T-helper 2 cell treated with Interferon-gamma antibody and Interleukin-4, amounts not matched to agents 100 ng/mL and 5 ng/mL, for 36 hours (primary cell): ENCODE data around the gene CBFA2T3. TPM values are rescaled to one million over a fixed set of nuclear protein-coding genes. Genes with fewer than 3 reads are reported as not detected.

Experiments
- intact Hi-C: fragments of 100-400 bp; cut with micrococcal nuclease; formaldehyde crosslinking; loops from one replicate; pipeline ENCODE4 v1.15.1; 2023
- total RNA-seq: library from RNA; stranded (reverse); gene quantifications from 2 replicates; pipeline ENCODE4 v1.2.3, GENCODE V29; 2022

CBFA2T3 gene
- total RNA-seq, 1 donor from 2014 or later, result 0.73 TPM

DNA sequence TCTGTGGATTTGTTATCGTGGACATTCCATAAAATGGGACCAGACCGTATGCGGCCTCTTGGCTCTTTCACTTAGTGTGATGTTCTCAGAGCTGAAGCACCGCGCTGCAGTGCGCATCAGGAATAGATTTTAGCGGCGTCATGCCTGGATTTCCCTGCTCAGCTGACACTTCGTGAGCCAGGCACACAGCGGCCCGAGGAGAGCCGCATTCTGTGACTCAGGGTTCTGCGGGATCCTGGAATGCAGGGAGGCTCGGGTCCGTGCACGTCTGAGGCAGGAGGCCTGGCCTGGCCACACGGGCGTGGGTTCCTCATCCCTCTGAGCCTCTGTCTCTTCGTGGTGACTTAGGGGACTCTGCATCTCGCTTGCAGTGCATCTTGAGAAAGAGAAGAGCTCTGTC is 13.4 kb downstream of the CBFA2T3 start:
- intact Hi-C loops, result no loop called here

DNA sequence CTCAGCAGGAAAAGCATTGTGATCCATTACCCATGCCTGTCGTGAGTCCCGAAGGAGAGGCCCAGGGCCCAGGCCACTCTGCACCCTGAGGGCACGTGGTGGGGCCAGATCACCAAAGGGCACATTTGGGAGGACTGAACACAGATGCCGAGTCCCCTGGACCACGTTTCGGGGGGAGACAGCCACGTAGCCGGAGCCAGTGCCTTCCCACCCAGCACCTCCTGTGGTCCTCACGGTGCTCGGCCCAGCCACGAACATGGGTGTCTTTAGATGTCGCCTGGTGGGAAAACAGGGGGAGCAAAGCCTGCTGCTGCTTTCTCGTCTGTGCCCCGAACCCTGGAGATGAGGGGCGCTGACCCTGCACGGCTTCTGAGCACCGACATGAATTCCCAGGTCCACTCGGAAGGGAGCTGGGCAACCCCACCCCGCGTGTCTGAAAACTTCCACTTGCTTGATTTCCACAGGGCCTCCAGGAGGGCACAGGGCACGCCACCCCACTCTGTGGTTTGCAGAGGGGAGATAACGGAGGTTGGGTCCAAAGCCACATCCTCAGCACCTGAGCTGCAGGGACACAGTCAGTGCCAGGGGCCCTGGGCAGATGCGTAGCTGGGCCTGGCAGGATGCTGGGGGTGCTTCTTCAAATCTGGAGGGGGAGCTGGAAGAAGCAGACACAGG is 14.4 kb downstream of the CBFA2T3 start:
- intact Hi-C loops, result no loop called here

DNA sequence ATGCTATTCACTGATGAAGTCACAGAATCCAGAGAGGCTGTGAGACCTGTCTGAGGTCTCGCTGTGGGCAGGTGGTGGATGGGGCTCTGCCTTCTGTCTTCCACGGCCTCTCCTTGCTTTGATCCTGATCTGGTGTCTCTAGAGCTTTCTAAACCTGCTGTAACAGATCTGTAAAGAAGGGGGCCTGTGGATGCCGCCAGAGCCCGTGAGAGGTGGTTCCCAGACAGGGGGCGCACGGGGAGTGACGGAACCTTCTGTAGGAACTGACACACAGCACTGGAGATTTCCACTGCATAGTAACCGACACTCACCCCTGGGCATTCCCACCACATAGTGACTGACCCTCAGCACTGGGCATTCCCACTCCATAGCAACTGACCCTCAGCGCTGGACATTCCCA is 16.0 kb downstream of the CBFA2T3 start:
- intact Hi-C loops, result no loop called here

DNA sequence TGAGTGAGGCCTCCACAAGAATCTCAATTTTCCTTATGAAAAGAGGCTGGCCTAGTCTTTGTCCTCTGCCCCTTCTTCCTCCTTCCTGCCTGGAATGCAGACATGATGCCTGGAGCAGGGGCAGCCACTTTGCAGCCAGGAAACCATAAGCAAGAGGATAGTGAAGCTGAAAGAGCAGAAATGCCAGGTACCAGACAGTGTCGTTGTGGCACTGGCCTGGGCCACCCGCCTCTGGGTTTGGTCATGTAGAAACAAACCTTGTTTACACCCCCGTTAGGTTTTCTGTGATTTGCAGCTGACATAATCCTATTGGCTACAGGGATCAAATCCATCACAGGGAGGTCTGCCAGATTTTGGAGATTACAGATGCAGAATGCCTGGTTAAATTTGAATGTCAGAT is 16.5 kb downstream of the CBFA2T3 start:
- intact Hi-C loops, result no loop called here

DNA sequence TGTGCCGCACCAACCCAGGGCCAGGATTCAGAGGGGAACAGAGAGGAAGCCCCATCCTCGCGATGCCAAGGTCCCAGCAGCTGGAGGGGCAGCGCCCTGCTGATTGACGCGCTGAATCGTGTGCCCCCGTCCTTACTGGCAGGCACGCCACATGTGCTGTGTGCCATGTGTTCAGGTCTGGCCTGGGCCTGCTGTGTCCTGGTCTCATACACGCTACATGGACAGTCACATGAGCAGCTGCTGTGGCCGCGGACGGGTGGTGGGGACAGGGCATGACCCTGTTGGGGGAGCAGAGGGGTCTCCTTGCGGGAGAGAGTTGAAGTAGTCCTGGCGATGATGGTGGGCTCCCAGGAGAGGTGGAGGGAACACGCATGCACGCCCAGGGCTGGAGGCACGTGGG is 18.0 kb downstream of the CBFA2T3 start:
- intact Hi-C loops, result no loop called here

DNA sequence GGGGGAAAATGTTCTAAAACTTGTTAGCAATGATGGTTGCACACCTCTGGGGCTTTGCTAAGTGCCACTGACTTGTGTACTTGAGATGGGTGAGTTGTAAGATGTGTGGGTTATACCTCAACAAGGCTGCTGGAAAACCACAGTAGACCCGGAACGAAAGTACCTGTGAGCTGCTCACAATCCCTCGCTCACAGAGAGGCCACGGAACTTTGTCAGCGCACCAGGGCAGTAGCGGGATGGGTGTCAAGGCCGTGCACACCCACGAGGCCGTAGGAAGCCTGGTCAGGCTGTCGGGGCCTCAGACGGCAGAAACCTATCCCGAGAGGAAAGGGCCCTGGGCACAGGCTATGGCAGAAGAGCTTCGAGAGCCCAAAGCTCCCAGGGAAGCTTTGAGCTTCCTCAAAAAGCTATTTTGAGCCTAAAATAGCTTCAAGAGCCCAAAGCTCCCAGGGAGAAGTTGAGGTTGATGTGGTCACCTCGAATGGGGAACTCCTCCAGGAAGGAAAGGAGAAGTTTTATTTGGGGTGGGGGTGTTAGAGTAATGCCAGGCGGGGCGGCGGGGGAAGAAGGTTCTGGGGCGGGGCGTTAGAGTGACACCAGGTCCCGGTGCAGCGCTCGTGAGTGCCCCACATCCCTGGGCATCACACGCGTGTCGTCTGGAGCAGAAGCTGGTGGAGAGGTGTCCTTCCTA is 19.0 kb downstream of the CBFA2T3 start:
- intact Hi-C loops, result no loop called here

DNA sequence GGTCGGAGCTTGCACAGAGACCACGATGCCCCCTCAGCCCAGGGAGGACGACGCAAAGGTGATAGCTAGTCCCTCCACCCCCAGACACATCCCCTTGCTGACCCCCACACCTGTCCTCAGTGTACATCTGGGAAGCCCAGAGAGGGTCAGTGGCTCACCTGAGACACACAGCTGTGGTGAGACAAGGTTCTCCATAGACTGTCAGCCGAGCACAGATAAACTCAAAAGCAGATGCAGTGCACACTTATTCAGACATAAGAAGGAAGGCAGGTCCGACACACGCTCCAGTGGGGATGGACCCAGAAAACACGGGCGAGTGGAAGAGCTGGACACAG is 19.6 kb downstream of the CBFA2T3 start:
- intact Hi-C loops, result no loop called here

DNA sequence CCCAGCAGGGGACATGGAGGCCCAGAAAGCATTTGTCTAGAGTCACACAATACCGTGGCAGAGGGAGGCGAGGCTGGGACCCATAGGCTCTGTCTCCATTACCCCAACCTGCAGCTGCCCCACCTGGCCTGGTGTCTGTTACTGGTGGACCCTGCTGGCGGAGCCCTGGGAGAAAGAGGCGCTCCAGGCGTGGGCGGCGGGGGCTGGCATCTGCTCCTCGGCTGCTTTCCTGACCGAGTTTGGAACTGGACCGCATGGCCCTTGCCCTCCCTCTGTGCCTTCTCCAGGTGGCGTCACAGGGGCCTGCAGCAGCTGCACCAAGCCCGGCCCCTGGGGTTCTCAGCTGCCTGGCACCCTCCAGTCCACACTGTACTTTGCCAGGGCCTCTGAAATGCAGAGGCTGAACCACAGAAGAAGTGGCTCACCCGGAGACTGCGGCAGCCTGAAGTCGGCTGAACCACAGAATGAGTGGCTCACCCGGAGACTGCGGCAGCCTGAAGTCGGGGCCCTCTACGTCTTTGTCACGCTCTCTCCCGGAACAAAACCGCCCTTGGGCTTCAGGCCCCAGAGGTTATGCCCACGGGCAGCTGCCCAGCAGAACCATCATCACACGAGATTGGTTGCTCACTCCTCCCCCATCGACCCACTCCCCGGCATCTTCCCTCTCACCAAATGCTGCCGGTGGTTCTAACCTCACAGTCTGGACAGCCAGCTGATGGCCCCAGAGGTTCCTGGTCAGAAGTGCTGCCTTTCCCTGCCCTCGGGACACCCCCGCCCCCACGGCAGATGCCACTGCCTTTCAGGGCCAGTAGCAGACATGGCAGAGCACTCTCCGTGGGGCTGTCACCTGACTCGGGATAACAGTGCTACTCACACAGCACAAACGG is 20.2 kb downstream of the CBFA2T3 start:
- intact Hi-C loops, result no loop called here

DNA sequence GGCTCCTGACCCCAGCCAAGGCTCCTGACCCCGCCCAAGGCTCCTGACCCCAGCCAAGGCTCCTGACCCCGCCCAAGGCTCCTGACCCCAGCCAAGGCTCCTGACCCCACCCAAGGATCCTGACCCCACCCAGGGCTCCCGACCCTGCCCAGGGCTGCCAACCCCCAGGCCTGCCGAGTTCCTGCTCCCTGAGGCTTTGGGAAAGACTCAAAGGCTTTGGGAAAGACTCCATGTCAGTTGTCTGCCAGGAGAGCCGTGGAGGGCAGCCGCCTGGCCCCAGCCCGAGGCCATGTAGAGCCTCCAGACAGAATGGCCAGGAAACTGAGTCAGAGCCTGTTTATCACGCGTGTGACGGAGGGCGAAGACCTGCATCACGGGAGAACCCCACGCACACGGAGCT is 21.1 kb downstream of the CBFA2T3 start:
- intact Hi-C loops, result no loop called here

DNA sequence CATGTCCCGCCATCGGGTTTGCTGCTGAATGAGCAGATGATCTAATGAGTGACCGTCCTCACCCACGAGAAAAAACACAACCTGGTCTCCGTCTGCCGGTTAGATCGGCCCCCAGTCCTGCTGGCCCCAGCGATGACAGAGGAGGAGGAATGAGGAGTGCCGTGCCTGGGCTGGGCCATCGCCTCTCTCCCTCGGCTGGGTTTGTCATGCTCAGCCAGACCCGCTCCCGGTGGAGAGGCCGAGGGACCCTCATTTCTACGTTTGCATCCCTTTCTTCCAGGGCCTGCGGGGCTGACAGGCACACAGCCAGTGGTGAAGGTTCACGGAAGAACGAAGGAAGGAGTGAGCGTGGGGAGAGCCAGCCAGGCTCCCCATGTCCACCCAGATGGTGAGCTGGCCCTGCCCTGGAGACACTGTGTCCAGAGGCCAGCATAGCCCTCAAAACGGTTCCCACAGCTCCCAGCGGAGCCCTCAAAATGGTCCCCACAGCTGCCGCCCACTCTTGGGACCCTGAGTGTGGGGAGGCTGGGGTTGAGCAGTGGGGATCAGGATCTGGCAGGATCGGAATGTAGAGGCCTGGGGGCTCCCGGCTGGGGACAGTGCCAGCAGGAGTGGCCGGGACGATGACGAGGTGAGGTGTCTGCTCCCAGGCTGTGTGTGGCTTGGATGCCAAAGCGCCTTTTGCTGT is 23.9 kb downstream of the CBFA2T3 start:
- intact Hi-C loops, result no loop called here

DNA sequence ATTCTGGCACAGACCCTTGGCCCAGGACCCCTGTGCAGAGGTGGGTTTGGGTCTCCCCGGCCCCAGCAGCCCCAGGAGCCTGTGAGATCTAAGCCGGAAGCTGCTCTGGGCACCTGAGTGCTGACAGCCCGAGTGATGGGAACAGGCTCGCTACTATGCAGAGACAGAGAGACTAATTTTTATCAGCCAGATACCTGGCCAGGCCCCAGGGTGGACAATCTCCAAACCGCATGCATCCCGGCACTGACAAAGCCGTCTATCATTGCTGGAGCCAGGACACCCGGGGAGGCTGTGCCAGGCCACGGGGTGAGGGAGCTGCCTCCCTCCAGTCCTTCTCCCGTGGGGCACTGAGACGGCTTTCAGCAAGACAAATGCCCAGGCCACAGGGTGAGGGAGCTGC is 25.0 kb downstream of the CBFA2T3 start:
- intact Hi-C loops, result no loop called here

DNA sequence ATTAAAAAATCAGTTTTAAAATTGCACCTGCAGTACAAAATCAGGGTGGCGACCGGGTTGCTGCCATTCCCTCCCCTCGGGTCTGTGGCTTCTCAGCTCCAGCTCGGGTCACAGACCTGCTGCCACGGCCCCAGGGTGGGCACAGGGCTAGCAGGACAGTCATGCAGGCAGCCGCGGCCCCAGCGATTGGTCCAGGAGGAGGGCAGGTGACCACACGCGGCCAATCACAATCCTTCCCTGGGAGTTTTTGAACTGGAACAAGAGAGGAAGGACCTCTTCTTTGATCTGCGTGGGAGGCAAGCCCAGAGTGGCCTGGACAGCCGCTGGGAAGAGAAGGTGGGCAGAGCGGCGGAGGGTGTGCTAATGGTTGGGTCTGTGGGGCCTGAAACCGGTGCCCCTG is 25.5 kb downstream of the CBFA2T3 start:
- intact Hi-C loops, result no loop called here

DNA sequence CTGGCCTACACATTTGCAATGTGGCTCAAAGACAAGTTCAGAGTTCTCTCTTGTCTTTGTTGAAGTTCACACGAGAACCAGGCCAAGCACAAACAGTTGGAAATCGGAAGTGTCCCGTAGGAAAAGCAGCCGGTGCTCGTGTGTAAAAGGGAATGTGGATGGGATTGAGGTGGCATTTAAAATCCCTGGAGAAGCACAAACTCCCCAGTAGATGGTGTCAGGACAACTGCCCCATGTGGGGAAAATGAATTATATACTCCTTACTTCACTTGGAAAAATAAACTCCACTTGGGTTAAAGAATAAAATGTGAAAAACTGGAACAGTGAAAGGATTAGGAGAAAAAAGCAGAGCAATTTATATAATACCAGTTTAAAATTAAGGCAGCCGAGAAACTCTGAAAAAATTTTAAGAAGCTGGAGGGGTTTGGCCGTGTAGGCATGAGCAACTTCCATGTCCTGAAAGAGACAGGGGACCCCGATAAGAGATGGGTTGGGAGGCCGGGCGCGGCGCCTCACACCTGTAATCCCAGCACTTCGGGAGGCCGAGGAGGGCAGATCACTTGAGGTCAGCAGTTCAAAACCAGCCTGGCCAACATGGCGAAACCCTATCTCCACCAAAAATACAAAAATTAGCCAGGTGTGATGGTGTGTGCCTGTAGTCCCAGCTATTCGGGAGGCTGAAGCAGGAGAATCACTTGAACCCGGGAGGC is 28.1 kb downstream of the CBFA2T3 start:
- intact Hi-C loops, result no loop called here

DNA sequence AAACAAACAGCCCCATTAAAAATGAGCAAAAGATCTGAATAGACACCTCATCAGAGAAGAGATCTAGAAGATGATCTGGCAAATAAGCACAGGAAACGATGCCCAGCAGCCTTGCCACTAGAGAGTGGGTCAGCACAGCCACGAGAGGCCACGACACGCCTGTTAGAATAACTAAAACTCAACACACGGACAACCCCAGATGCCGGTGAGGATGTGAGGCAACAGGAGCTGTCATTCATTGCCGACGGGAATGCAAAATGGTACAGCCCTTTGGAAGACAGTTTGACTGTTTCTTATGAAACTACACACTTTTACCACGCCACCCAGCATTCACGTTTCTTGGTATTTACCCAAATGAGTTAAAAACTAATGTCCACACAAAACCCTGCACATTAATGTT is 31.5 kb downstream of the CBFA2T3 start:
- intact Hi-C loops, result no loop called here

DNA sequence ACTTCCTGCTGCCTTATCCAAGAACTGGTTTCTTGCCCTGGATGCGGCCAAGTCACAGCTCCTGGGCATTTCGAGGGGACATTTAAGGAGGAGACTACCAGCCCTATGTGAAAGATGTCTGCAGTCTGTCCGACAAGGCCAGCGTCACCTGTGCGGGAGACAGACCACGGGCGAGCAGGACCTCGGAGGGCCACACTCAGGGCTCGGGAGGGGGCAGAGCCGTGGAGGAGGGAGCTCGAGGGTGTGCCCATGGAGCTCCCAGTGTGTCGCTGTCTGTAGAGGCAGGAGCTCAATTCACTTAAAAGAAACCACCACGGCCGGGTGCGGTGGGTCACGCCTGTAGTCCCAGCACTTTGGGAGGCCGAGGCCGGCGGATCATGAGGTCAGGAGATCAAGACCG is 33.3 kb downstream of the CBFA2T3 start:
- intact Hi-C loops, result no loop called here

DNA sequence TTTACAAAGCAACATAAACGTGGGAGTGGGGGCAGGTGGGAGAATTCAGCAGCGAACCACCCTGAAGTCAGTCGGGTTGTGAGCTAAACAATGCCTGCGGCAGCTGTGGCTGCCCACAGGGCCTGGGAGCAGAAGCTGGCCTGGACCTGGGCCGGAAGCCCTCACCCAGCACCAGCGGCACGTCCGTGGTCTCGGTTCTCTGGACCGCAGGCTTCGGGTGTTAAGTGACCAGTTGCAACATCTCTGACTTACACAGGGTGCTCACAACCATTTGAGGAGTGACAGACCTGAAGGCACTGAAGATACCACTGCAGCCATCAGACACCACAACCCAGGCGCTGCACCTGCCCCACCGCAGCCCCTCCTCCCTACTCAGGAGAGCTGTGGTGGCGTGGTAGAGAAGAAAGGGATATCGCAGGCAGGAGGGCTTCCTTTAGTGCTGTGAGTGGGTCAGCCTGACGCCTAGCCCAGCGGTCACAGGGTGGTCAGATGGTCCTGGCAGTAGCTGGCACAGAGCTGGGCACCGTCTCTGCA is 33.8 kb downstream of the CBFA2T3 start:
- intact Hi-C loops, result no loop called here

DNA sequence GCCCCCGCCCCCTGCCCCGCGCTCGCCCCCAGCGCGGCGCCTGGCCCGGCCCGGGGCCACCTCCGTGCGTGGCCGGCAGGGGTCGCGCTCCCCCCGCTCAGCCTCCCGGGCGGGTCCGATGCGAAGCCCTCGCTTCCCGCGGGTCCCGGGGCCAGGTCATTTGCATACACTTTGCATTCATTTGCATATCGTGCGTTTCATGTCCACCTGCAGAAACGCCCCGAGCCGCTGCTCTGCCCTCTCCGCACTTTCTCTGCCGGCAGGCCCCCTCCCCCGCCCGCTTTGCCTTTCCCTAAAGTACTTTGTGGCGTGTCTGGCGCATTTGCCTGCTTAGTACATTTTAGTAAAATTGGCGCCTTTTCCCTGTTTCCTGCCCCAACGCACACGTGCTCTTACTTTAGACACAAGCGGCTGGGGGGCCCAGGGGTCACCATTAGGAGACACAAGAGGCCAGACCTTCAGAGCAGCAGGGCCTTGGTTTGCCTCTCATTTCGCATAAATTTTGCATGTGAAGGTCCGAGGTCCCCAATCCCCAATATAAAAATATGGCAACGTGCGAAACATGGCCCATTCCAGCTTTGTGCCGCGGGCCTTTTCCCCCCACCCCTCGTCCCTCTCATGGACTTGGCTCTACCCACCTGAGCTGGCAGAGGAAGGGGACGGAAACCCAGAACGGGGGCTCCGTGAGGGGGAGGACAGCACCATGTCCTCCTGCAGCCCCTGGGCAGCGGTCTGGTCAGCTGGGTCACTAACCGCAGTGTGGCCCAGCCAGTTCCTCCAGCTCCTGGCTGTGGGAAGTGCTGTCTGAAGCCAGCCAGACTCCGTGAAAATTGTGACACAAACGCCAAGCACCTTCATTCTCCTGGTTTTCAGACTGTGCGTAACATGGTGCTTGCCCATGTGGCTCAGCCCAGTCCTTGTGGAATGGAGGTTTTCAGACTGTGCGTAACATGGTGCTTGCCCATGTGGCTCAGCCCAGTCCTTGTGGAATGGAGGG is 34.8 kb downstream of the CBFA2T3 start:
- intact Hi-C loops, result loop anchor here (1.0 to 2.0 kb wide), 2 partner anchors 225 to 275 kb away; partner anchors contain the start of gene ZNF778

DNA sequence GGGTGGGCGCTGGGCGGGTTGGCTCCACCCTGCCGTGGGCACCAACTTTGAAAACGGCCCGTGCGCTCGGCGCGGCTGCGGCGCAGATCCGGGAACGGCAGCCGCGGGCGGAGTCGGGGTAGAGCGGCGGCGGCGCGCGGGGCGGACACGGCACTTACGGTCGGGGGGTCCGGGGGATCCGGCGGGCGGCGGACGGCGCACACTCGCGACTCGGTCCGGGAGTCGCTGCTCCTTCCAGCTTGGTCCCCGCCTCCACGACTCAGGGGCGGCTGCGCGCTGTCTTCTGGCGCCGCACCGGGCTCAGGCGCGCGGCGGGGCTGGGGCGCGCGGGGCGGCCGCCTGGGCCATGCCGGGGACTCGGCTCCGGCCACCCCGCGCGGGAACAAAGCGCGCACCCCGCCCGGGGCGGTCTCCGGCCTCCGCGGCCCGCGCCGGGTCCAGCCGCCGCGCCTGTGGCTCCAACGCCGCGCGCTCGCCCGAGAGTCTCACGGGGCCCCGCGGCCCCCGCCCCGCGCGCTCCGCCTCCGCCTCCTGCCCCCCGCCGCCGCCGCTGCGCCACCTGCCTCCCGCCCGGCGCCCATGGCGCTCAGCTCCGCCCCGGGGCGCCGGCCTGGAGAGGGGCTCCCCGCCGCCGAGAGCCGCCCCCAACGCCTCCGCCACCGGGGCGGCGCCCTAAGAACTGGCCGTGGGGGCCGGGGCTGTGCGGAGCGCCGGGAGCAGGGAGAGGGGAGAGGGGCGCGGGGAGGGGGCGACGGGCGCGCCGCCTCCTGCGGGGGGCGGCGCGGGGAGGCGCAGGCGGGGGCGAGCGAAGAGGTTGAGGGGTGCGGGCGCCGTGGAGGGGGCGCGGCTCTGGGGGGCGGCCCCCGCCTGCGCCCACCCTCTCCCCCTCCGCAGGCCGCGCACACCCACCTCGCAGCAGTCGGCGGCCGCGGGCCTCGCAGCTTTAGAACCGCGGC is 35.9 kb downstream of the CBFA2T3 start:
- intact Hi-C loops, result loop anchor here (2.0 kb wide), 1 partner anchor 276 kb away; the partner anchor contains the start of gene ZNF778
